Psoas muscle (tissue), 8 donors: Measurements from ENCODE around the gene TBC1D9B. TPM values are rescaled to one million over a fixed set of nuclear protein-coding genes. Genes with fewer than 3 reads are reported as not detected.

Experiments
- ATAC-seq, 4 donors: fragments of 200-7000 bp; cut with Tn5 transposase; one replicate each; pipeline ENCODE4 v1.9.1; 2020; ENCODE audit warnings: moderate library complexity in 3 of 4, mild to moderate bottlenecking in 2 of 4
- DNase-seq, 2 donors: peaks; one replicate each; pipeline ENCODE4 v3.0.0-alpha.2; 2020
- H3K27ac ChIP-seq: fragments of 200-600 bp; one replicate; pipeline ENCODE4 v1.8.0; 2022
- H3K27me3 ChIP-seq, 3 donors: fragments of 200-600 bp in 1 of 3; one replicate each; pipeline versions ENCODE4 v1.6.1 to v1.8.0; 2013 to 2022; ENCODE audit warnings: low read length in 2 of 3, mild to moderate bottlenecking in 2 of 3, moderate library complexity in 1 of 3; ENCODE audit not compliant: insufficient read depth in 3 of 3
- H3K36me3 ChIP-seq, 2 donors: fragments of 200-600 bp in 1 of 2; one replicate each; pipeline versions ENCODE4 v1.6.1 to v1.8.0; 2013 to 2022; ENCODE audit warnings: low read depth in 1 of 2, mild to moderate bottlenecking in 1 of 2, moderate library complexity in 1 of 2; ENCODE audit not compliant: insufficient read depth in 1 of 2
- H3K4me1 ChIP-seq: fragments of 200-600 bp; one replicate; pipeline ENCODE4 v1.8.0; 2022
- H3K4me3 ChIP-seq: fragments of 200-600 bp; one replicate; pipeline ENCODE4 v1.8.0; 2022; ENCODE audit warnings: mild to moderate bottlenecking
- H3K9me3 ChIP-seq: fragments of 200-600 bp; one replicate; pipeline ENCODE4 v1.8.0; 2022
- CTCF ChIP-seq: fragments of 200-600 bp; IDR thresholded peaks from one replicate; pipeline ENCODE4 v1.8.0; 2022; ENCODE audit warnings: antibody characterized with exemption
- WGBS, 3 donors: extraction: QIAGEN DNeasy Blood & Tissue Kit; methylation state at CpG; one replicate each; pipeline versions ENCODE4 v1.1.6 to v1.1.7; 2013; 5-methylcytosine and 5-hydroxymethylcytosine counted together
- intact Hi-C, 2 donors: fragments of 100-400 bp; cut with DNase I; formaldehyde crosslinking; loops; one replicate each; pipeline versions ENCODE4 v1.11.0 to v1.14.2; 2022
- polyA plus RNA-seq, 3 donors: library from polyadenylated mRNA; stranded (reverse); fragments of 200-250 nt; gene quantifications; one replicate each; pipeline ENCODE4 v1.2.3, GENCODE V29; 2013
- total RNA-seq, 4 donors: library from RNA; stranded (reverse); fragmentation: NEBNext Ultra II Directional in 2 of 4; extraction: Animal tissue kit (Norgen Biotek cat#: 25700) in 2 of 4; gene quantifications; one replicate each; pipeline versions ENCODE4 v1.2.1 to v1.2.4, GENCODE V29; 2021 to 2023
- donor health status: healthy with polysubstance abuse.
- donor health status: DM: no; HTN: no; CAD: no; lungs with moderate emphysema.
- donor health status: Bipolar disorder and iron deficiency.
- donor health status: healthy.
- donor health status: DM: yes; HTN: yes; CAD: no.
- donor health status: DM: no; HTN: no; CAD: no.
- donor health status: DM: no; HTN: no; CAD: no.
- donor health status: DM: yes; HTN: yes; CAD: no.

Gene TBC1D9B
- total and polyA plus RNA-seq, 7 donors: 30.1 to 50.2 (median 40.2) TPM

DNA sequence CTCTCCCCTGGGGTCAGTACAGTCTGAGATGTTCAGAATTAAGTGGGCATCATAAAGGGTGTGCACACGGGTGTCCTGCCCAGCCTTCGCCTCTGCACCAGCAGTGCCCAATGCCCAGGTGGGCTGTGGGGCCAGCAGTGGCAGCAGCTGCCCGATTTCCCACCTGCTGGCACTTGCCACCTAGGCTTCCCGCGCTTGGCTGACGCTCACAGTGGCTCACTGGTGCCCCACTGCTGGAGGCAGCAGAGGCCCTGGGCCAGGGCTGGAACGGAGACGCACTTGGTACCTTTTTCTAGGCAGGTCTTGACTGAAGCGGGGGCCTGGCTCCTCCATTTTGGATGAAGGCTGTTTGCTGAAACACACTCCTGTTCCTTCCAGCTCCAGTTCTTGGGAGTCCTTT lies 66.1 kb downstream of the TBC1D9B start:
- Histone ChIP-seq H3K4me1 (peaks cover 20% of the 10 kb centered on the region), H3K9me3 (no peaks in the 10 kb centered on the region), H3K27me3 (no peaks in the 10 kb centered on the region), H3K27ac (peak overlapping the region; percentile 76), H3K36me3 (peaks cover 4 to 50% of the 10 kb centered on the region in 2 donors), H3K4me3 (no peak overlapping the region)
- TF ChIP-seq CTCF: no peak
- DNase-seq (no peak), ATAC-seq (peak in 2 of 4 donors; percentile 1)
- 85 to 90% (median 87%) methylated on average over 9 of the region's 9 CpGs for WGBS, 3 donors
- intact Hi-C loops: no loop called here

DNA sequence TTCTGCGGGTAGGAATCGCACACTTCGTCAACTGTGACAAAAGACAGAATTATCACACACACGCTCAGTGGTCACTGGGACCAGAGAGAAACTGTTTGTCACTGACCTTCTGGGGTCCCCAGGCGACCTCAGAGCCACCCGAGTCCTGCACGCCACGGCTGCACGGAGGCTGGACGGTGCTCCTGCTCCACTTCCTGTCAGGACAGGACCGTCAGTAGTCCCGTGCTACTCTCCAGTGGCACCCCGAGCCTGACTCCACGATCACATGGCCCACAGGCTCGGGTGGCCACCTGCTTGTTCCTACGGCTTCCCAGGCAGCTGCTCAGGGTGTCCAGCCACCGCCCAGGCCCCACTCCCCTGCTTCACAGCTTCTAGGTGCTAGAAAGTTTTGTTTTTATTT lies 66.9 kb downstream of the TBC1D9B start:
- DNase-seq (peak in 1 of 2 donors; percentile 70), ATAC-seq (peak; percentile 22 to 34 (median 28))
- H3K27ac ChIP-seq: peak overlapping the region; percentile 76
- no peaks in the 10 kb centered on the region for H3K9me3 ChIP-seq
- 59 to 82% (median 62%) methylated on average over 17 of the region's 17 CpGs for WGBS, 3 donors
- H3K4me1 ChIP-seq: peaks cover 28% of the 10 kb centered on the region
- no peak overlapping the region for H3K4me3 ChIP-seq
- no peak for TF ChIP-seq CTCF
- no peaks in the 10 kb centered on the region for H3K27me3 ChIP-seq
- H3K36me3 ChIP-seq: peaks cover 4 to 50% of the 10 kb centered on the region in 2 donors
- intact Hi-C loops: no loop called here

DNA sequence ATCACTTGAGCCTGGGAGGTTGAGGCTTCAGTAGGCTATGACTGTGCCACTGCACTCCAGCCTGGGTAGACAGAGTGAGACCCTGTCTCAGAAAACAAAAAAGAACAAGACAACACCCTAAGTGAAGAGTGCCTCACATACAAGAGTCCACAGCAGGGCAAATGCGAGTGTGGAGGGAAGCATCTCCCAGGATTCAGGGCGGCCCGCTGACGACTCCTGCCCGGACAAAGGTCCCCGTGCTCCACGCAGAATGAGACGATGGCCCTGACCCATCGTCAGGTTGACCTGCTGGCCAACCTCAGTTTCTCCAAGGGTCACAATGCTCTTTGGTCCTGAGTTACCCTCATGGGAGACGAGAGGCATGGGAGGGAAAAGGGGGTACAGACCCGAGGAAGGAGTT lies 67.4 kb downstream of the TBC1D9B start:
- no peaks in the 10 kb centered on the region for H3K27me3 ChIP-seq
- H3K27ac ChIP-seq: peak overlapping the region; percentile 76
- H3K4me3 ChIP-seq: no peak overlapping the region
- WGBS, 3 donors: 86 to 94% (median 89%) methylated on average over 11 of the region's 11 CpGs
- no peaks in the 10 kb centered on the region for H3K9me3 ChIP-seq
- H3K4me1 ChIP-seq: peaks cover 28% of the 10 kb centered on the region
- ATAC-seq (peak; percentile 1 to 16 (median 4)), DNase-seq (no peak)
- TF ChIP-seq CTCF: no peak
- intact Hi-C loops: no loop called here
- H3K36me3 ChIP-seq: peaks cover 4 to 50% of the 10 kb centered on the region in 2 donors

- 38 to 52% (median 40%) methylated on average over 16 of the region's 16 CpGs for WGBS, 3 donors
- Histone ChIP-seq H3K36me3 (peaks cover 4 to 55% of the 10 kb centered on the region in 2 donors), H3K27me3 (no peaks in the 10 kb centered on the region), H3K27ac (peak overlapping the region; percentile 76), H3K9me3 (no peaks in the 10 kb centered on the region), H3K4me1 (peaks cover 28% of the 10 kb centered on the region), H3K4me3 (no peak overlapping the region)
- ATAC-seq (peak; percentile 55 to 71 (median 66)), DNase-seq (peak; percentile 60 to 78)
- TF ChIP-seq CTCF: no peak
- intact Hi-C loops: no loop called here
Observed at GRCh38 chr5:179839328-179840256, 68.1 kb downstream of the TBC1D9B start.
